Astrocyte of the cerebellum (primary cell): Measurements from ENCODE around the gene EPB41L1.

ENCODE experiments used
- DNase-seq: peaks from one replicate; pipeline ENCODE4 v3.0.0-alpha.2; 2011; ENCODE audit warnings: low read depth
- H3K4me3 ChIP-seq: 2 replicates; pipeline ENCODE4 v1.5.1; 2011; ENCODE audit warnings: mild to moderate bottlenecking, low read depth, low read length, moderate library complexity
- in situ Hi-C: cut with HindIII; loops from 2 replicates; pipeline ENCODE4 v1.10.0; 2017; ENCODE audit warnings: low sequenced_read_pairs
- TF ChIP-seq, protein P1 (sequence below): IDR thresholded peaks from 2 replicates; pipeline ENCODE4 v1.5.1; 2012; ENCODE audit warnings: low read length, low read depth, moderate library complexity, mild to moderate bottlenecking; ENCODE audit errors: missing control alignments

Gene EPB41L1

DNA sequence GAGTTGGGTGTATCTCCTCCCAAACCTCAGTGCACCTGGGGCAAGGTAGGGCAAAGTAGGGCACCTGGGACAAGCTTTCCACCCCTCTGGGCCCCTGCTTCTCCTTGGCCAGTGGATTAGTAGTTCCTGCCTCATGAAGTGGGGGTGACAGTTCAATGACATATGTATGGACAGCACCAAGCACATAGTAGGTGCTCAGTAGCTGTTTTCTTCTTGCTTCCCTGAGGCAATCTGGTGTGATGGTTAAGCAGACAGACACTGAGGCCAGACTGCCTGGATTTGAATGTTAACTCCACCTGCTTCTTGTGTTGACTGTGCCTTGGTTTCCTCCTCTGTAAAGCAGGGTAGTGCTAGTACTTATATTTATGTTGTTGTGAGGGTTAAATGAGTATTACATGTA is 25.8 kb downstream of the EPB41L1 start:
- no peak overlapping the region for H3K4me3 ChIP-seq
- TF ChIP-seq, protein P1, sequence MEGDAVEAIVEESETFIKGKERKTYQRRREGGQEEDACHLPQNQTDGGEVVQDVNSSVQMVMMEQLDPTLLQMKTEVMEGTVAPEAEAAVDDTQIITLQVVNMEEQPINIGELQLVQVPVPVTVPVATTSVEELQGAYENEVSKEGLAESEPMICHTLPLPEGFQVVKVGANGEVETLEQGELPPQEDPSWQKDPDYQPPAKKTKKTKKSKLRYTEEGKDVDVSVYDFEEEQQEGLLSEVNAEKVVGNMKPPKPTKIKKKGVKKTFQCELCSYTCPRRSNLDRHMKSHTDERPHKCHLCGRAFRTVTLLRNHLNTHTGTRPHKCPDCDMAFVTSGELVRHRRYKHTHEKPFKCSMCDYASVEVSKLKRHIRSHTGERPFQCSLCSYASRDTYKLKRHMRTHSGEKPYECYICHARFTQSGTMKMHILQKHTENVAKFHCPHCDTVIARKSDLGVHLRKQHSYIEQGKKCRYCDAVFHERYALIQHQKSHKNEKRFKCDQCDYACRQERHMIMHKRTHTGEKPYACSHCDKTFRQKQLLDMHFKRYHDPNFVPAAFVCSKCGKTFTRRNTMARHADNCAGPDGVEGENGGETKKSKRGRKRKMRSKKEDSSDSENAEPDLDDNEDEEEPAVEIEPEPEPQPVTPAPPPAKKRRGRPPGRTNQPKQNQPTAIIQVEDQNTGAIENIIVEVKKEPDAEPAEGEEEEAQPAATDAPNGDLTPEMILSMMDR: no peak
- in situ Hi-C loops: no loop called here
- no peak for DNase-seq

DNA sequence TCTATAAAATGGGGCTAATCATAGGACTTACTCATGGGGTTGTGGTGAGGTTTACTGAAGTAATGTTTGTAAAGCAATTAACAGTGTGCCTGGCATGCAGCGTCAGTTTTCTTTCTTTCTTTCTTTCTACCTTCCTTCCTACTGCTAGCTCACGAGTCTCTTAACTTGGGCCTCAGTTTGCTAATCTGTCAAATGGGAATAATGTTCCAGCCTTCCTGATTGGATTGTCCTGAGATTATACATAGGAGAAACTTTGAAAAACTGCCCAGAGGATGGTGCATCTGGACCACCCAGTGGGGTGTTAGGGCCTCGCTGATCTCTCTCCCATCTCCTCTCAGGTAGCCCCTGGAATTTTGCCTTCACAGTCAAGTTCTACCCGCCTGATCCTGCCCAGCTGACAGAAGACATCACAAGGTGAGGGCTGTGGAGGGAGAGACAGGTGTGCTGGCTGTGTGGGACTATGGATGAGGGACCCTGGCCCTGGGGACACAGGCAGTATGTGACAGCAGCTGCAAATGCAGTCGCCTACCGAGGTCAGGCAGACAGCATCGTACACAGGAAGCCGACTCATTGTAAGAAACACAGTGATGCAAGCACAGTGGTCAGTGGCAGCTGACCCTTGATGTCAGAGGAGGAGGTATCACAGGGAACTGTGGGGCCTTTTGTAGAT is 27.5 kb downstream of the EPB41L1 start:
- no peak for DNase-seq
- in situ Hi-C loops: no loop called here

DNA sequence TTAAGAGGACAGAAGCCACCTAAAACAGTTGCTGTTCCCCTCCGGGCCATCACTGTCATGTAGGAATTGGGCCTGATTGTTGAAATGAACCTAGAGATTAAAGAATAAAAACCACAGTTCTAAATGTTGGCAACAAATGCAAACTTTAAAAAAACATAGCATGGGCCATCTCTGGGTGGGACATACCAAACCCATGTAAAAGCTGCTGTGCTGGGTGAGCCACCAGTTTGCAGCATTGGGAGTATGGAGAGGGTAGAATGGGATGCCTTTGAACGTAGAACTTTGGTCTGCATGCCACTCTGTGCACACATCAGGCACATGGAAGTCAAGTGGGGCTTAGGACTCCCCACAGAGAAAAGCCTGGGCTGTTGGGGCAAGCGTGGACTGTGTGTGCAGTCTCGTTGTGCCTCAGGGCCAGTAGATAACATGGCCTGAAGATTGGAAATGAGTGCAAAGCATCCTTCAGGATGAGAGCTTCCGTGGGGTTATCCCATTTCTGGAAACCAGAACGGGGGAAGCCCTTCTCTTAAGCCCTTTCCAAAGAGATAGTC is 28.1 kb downstream of the EPB41L1 start:
- TF ChIP-seq, protein P1: no peak
- no peak overlapping the region for H3K4me3 ChIP-seq
- DNase-seq: no peak
- in situ Hi-C loops: no loop called here

More for the DNA sequence above, 27.5 kb downstream of the EPB41L1 start:
- no peak overlapping the region for H3K4me3 ChIP-seq
- TF ChIP-seq, protein P1: no peak

DNA sequence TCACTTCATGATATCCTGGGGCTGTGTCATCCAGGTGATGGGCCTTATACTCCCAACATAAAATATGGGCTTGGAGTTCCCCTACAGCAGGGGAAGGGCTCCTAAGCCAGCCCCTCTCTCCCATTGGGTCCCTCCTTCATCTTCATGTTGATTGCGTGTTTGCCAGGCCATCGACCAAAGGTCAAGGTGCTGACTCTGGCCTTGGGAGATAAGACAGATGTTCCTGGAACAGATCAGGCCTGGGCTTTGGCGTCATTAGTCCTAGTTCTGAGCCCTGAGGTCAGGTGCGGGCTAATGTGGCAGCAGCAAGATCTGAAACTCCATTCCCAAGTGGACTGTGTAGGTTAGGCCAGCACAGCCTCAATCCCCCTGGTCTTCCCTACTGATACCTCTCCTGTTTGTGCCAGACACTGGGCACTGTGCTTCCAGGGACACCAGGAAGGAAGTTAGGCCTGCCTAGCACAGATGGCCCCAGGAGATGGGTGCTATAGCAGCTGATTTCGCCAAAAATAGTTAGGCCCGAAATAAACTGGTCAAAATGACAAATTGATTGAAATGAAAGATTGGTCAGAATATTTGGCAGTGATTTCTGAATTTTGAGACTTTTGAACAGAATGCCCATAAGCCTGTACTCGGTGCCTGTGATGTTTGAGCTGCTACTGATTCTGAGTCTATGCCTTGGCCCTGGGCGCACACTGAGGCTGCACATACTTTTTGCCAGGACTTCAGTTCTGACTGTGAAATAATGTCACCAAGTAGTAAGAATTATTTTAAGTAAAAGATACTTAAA is 28.8 kb downstream of the EPB41L1 start:
- no peak for DNase-seq
- no peak overlapping the region for H3K4me3 ChIP-seq
- TF ChIP-seq, protein P1: no peak
- in situ Hi-C loops: no loop called here

DNA sequence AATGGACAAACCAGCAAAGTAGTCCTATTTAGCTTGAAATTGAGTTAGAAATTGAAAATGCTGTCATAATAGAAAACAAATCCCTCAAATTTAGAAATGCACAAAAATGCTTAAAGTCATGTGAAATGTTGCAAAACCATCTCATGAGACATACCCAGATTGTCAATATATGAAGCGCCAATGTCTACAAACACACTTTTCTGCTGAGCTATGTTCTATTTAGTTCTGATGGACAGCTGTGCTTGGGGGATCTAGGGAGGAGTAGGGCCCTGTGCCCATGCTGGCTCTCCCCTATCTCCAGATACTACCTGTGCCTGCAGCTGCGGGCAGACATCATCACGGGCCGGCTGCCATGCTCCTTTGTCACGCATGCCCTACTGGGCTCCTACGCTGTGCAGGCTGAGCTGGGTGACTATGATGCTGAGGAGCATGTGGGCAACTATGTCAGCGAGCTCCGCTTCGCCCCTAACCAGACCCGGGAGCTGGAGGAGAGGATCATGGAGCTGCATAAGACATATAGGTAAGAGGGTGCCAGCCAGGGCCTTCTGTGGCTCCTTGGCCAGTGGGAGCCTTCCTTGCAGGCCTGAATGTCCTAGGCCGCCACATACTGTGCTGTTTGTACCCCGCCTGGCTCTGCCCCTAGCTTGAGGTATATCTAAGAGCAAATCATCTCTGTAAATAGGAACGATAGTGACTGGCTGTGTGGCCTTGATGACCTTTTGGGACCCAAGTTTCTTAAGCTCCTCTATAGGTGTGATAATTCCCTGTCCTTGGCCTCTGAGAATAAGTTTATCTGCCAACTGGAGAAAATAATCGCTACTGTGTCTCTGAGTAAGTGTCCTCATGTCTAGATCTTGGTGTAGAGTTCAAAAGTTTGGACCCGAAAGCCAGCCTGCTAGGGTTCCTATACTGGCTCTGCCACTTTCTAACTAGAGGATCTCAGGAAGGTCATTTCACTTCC is 30.6 kb downstream of the EPB41L1 start:
- no peak overlapping the region for H3K4me3 ChIP-seq
- no peak for DNase-seq
- in situ Hi-C loops: no loop called here
- TF ChIP-seq, protein P1: no peak

DNA sequence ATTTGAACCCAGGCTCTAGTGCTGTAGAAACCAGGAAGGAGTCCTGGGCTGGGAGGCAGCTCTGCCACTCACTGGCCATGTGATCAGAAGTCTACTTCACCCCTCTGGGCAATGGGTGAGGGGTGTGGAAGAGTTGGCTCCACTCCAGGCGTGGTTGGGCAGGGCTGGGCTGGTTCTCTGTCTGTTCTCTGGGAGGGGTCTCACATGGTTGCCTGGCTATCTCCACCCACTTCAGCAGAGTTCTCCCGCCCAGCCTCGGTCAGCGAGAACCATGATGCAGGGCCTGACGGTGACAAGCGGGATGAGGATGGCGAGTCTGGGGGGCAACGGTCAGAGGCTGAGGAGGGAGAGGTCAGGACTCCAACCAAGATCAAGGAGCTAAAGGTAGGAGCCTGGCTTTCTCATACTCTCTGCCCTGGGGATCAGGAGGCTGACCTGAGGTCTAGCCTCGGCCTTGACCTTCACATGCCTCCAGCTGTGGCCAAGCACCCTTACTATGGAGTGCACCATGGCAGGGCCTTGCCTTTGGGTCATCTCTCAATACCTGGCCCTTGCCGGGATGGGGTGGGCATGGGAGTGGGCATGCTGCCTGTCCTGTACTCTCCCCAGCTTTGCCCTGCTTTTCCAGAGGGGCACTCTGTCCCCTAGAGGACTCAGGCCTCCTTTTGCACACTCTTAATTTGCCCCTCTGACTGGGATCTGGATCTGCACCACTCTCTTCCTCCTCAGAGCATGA is 39.6 kb downstream of the EPB41L1 start:
- in situ Hi-C loops: no loop called here
- DNase-seq: no peak
- TF ChIP-seq, protein P1: no peak
- no peak overlapping the region for H3K4me3 ChIP-seq
